Activated T-helper 17 cell treated with anti-CD3 and anti-CD28 coated beads, Interleukin-2, amount 50 U/mL, for 72 hours (primary cell): ENCODE data around the gene SOX4. TPM values are rescaled to one million over a fixed set of nuclear protein-coding genes. Genes with fewer than 3 reads are reported as not detected.

Experiments
- ATAC-seq: fragments of 150-1000 bp; cut with Tn5 transposase; replicated peaks from 2 replicates; pipeline ENCODE4 v1.10.0; 2021; ENCODE audit warnings: mild to moderate bottlenecking, moderate library complexity
- H3K27ac Mint-ChIP-seq: one replicate; pipeline ENCODE4 v1.8.0; 2022; ENCODE audit warnings: mixed read lengths
- H3K27me3 Mint-ChIP-seq: one replicate; pipeline ENCODE4 v1.8.0; 2022; ENCODE audit warnings: mixed read lengths
- H3K36me3 Mint-ChIP-seq: one replicate; pipeline ENCODE4 v1.8.0; 2022; ENCODE audit warnings: low read depth, mild to moderate bottlenecking, mixed read lengths
- H3K4me1 Mint-ChIP-seq: one replicate; pipeline ENCODE4 v1.8.0; 2022; ENCODE audit warnings: mixed read lengths
- H3K4me3 Mint-ChIP-seq: one replicate; pipeline ENCODE4 v1.8.0; 2022; ENCODE audit warnings: mild to moderate bottlenecking, mixed read lengths
- H3K9me3 Mint-ChIP-seq: one replicate; pipeline ENCODE4 v1.8.0; 2022; ENCODE audit warnings: mixed read lengths
- total RNA-seq, 2 donors: library from RNA; stranded (reverse); gene quantifications; one replicate each; pipeline ENCODE4 v1.2.3, GENCODE V29; 2022

The SOX4 gene
- total RNA-seq, 2 donors from 2014 or later = 0.71 to 1.5 TPM

DNA sequence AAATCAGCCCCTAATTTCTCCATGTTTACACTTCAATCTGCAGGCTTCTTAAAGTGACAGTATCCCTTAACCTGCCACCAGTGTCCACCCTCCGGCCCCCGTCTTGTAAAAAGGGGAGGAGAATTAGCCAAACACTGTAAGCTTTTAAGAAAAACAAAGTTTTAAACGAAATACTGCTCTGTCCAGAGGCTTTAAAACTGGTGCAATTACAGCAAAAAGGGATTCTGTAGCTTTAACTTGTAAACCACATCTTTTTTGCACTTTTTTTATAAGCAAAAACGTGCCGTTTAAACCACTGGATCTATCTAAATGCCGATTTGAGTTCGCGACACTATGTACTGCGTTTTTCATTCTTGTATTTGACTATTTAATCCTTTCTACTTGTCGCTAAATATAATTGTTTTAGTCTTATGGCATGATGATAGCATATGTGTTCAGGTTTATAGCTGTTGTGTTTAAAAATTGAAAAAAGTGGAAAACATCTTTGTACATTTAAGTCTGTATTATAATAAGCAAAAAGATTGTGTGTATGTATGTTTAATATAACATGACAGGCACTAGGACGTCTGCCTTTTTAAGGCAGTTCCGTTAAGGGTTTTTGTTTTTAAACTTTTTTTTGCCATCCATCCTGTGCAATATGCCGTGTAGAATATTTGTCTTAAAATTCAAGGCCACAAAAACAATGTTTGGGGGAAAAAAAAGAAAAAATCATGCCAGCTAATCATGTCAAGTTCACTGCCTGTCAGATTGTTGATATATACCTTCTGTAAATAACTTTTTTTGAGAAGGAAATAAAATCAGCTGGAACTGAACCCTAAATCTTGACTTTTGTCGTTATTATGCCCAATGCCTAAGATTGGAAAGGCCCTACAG, 4.5 kb downstream of the SOX4 start:
- Mint-ChIP-seq H3K4me3 (no peak overlapping the region), H3K27ac (no peak overlapping the region), H3K36me3 (peaks cover 9% of the 10 kb centered on the region), H3K27me3 (peaks cover 45% of the 10 kb centered on the region), H3K4me1 (peaks cover 8% of the 10 kb centered on the region), H3K9me3 (no peaks in the 10 kb centered on the region)
- ATAC-seq = no peak

DNA sequence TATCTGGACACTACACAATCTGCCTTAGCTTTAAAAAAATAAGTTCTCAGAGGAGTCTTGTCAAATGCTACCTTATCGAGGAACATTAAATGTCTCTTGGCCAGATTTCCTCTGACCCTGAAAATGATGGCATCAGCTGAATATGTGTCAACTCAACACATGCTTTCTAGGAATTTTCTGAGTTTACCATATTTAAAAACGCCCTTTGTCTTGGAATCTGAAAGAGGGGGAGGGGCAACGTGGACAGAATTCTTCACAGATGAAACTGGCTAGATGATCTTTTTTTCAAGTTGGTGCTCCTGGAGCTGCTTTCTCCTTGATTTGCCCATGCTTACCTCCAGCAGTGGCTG, 5.1 kb downstream of the SOX4 start:
- no peak for ATAC-seq
- H3K27me3 Mint-ChIP-seq = peaks cover 45% of the 10 kb centered on the region
- H3K27ac Mint-ChIP-seq = no peak overlapping the region
- peaks cover 8% of the 10 kb centered on the region for H3K4me1 Mint-ChIP-seq
- H3K36me3 Mint-ChIP-seq = peaks cover 9% of the 10 kb centered on the region
- H3K4me3 Mint-ChIP-seq = no peak overlapping the region
- no peaks in the 10 kb centered on the region for H3K9me3 Mint-ChIP-seq

- Mint-ChIP-seq H3K4me1 (peaks cover 8% of the 10 kb centered on the region), H3K27me3 (peaks cover 45% of the 10 kb centered on the region), H3K36me3 (peaks cover 9% of the 10 kb centered on the region), H3K9me3 (no peaks in the 10 kb centered on the region), H3K27ac (no peak overlapping the region), H3K4me3 (no peak overlapping the region)
- no peak for ATAC-seq
Observed at GRCh38 chr6:21599051-21599696, 5.6 kb downstream of the SOX4 start.

DNA sequence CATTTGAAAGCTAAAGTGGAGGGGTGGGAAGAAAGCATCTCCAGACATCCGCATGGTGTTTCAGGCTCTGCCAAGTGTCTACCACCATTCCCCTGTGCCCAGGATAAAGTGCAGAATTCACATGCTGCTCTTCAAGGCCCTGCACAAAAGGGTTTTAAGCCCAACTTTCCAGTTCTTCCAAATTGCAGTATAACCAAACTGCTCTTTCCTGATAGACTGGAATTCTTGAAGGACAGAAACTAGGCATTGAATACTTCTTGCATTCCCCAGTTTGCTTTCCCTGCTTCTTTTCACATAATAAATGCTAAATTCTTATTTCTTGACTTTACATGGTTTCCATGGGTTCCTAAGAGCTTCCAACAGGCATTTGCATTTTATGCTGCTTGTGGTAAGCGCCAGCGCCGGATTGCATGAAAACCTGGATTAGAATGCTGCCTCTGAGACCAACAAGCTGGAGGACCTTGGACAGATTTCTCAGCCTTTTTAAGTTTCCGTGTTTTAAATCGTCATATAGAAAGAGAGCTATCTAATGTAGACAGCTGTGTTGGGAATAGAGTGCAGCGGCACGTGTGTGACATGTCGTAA, 7.9 kb downstream of the SOX4 start:
- Mint-ChIP-seq H3K27ac (no peak overlapping the region), H3K4me1 (peaks cover 7% of the 10 kb centered on the region), H3K9me3 (no peaks in the 10 kb centered on the region), H3K36me3 (no peaks in the 10 kb centered on the region), H3K4me3 (no peak overlapping the region), H3K27me3 (peaks cover 42% of the 10 kb centered on the region)
- ATAC-seq = no peak

- no peaks in the 10 kb centered on the region for H3K36me3 Mint-ChIP-seq
- peaks cover 2% of the 10 kb centered on the region for H3K4me1 Mint-ChIP-seq
- ATAC-seq = no peak
- H3K27ac Mint-ChIP-seq = no peak overlapping the region
- no peaks in the 10 kb centered on the region for H3K9me3 Mint-ChIP-seq
- peaks cover 39% of the 10 kb centered on the region for H3K27me3 Mint-ChIP-seq
- no peak overlapping the region for H3K4me3 Mint-ChIP-seq
Observed at GRCh38 chr6:21601932-21602390, 8.4 kb downstream of the SOX4 start.

DNA sequence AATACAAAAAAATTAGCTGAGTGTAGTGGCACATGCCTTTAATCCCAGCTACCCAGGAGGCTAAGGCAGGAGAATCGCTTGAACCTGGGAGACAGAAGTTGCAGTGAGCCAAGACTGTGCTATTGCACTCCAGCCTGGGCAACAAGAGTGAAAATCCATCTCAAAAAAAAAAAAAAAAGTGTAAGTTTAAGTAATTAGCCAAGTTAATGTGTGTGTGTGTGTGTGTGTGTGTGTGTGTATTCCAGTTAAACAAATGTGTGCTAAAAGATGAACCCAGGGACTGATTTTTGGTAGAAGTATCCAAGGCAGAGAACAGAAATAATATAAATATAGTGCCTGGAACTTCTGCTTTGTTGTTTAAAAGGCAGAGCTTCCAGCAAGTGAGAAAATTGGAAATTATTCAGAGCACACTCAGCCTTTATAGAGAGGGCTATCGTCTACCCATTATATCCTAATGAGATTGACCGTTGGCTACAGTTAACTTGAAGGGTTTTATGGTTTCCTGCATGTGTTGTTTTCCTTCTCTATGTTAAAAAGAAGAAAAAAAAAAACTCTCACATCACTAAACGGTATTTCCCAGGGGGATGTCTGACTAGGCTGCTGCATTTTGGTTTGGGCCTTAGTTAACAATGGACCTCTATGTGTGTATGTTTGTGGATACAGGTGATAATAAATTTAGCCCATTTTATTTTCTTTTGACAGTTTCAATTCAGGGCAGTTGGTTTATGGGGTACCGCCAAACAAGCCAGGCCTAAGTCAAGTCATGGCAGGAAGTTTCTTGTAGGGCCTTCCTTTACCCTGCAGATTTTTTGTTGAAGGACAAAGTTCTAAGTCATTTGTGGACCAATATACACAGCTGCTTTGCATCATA, 9.8 kb downstream of the SOX4 start:
- Mint-ChIP-seq H3K4me3 (no peak overlapping the region), H3K36me3 (no peaks in the 10 kb centered on the region), H3K27me3 (peaks cover 32% of the 10 kb centered on the region), H3K9me3 (no peaks in the 10 kb centered on the region), H3K27ac (no peak overlapping the region), H3K4me1 (no peaks in the 10 kb centered on the region)
- no peak for ATAC-seq

DNA sequence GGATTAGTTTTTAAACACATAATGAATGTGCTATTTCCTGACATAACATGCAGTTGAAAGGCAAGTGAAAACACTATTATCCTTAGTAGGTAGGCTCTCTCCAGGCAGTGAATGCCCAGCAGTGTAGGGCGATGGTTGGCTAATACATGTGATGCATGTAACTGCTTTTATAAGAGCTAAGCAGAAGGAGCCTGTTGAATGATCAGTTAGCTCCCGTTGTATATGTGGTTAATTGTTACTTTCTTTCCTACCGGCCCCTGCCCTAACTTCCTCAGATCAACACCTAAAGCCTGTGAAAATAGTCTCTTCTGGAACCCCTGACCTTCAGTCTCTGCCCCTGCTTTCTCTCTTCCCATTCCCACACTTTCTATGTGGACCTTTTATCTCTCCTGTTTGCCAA, 10.5 kb downstream of the SOX4 start:
- H3K36me3 Mint-ChIP-seq = no peaks in the 10 kb centered on the region
- no peak overlapping the region for H3K27ac Mint-ChIP-seq
- no peaks in the 10 kb centered on the region for H3K9me3 Mint-ChIP-seq
- no peak for ATAC-seq
- H3K4me1 Mint-ChIP-seq = no peaks in the 10 kb centered on the region
- no peak overlapping the region for H3K4me3 Mint-ChIP-seq
- H3K27me3 Mint-ChIP-seq = peaks cover 24% of the 10 kb centered on the region

DNA sequence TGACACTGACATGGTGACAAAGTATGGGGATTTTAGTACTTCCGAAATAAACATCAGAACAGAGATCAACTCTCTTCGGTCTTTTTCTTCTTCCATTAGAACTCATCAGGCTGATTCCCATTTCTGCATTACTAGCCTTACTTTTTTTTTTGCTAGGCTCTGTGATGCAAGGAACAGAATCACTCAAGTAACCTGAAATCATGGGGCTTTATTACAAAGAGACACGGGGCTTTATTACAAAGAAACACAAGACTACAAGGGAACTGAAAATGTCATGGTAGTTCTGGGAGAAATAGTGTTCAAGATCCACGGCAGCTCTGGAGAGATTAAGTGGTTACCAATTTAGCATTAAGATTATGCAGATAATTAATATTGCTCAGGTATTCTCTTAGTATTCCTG, 11.6 kb downstream of the SOX4 start:
- no peak for ATAC-seq
- H3K9me3 Mint-ChIP-seq = no peaks in the 10 kb centered on the region
- no peak overlapping the region for H3K27ac Mint-ChIP-seq
- H3K36me3 Mint-ChIP-seq = no peaks in the 10 kb centered on the region
- H3K4me1 Mint-ChIP-seq = no peaks in the 10 kb centered on the region
- H3K4me3 Mint-ChIP-seq = no peak overlapping the region
- H3K27me3 Mint-ChIP-seq = peaks cover 20% of the 10 kb centered on the region

DNA sequence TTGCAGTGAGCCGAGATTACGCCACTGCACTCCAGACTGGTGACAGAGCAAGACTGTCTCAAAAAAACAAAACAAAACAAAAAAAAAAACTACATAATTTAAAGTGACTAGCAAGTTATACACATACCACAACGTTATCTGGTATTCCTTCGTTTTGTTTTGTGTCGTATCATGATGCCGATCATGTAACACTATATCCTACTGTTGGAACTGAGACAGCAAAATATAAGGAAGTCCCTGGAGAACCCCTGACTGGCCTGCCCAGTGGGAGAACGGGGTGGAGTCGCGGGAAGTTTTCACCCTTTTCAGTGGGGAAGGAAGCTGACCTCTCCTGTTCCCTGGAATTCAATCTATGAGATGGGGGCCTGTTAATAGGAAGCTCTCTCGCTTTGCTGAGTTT, 15.1 kb downstream of the SOX4 start:
- H3K4me3 Mint-ChIP-seq = no peak overlapping the region
- no peaks in the 10 kb centered on the region for H3K9me3 Mint-ChIP-seq
- H3K27me3 Mint-ChIP-seq = peaks cover 11% of the 10 kb centered on the region
- no peaks in the 10 kb centered on the region for H3K36me3 Mint-ChIP-seq
- H3K27ac Mint-ChIP-seq = no peak overlapping the region
- ATAC-seq = no peak
- H3K4me1 Mint-ChIP-seq = no peaks in the 10 kb centered on the region

DNA sequence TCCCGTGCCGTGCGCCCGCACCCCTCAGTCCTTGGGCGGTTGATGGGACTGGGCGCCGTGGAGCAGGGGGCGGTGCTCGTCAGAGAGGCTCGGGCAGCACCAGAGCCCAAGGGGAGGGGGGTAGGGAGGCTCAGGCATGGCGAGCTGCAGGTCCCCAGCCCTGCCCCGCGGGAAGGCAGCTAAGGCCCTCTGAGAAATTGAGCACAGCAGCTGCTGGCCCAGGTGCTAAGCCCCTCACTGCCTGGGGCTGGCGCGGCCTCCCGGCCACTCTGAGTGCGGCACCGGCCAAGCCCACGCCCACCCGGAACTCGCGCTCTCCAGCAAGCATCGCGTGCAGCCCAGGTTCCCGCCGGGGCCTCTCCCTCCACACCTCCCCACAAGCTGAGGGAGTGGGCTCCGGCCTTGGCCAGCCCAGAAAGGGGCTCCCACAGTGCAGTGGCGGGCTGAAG, 16.4 kb downstream of the SOX4 start:
- no peaks in the 10 kb centered on the region for H3K9me3 Mint-ChIP-seq
- H3K4me3 Mint-ChIP-seq = no peak overlapping the region
- H3K27me3 Mint-ChIP-seq = peaks cover 12% of the 10 kb centered on the region
- no peak for ATAC-seq
- no peak overlapping the region for H3K27ac Mint-ChIP-seq
- H3K4me1 Mint-ChIP-seq = no peaks in the 10 kb centered on the region
- no peaks in the 10 kb centered on the region for H3K36me3 Mint-ChIP-seq

GRCh38 chr6:21610341-21610740, 16.8 kb downstream of the SOX4 start:
- no peak for ATAC-seq
- Mint-ChIP-seq H3K36me3 (no peaks in the 10 kb centered on the region), H3K9me3 (no peaks in the 10 kb centered on the region), H3K27me3 (peaks cover 9% of the 10 kb centered on the region), H3K4me3 (no peak overlapping the region), H3K27ac (no peak overlapping the region), H3K4me1 (no peaks in the 10 kb centered on the region)

GRCh38 chr6:21611485-21611884, 17.9 kb downstream of the SOX4 start:
- Mint-ChIP-seq H3K4me1 (no peaks in the 10 kb centered on the region), H3K9me3 (no peaks in the 10 kb centered on the region), H3K36me3 (no peaks in the 10 kb centered on the region)

GRCh38 chr6:21612067-21612745, 18.7 kb downstream of the SOX4 start:
- no peak overlapping the region for H3K27ac Mint-ChIP-seq
- no peak overlapping the region for H3K4me3 Mint-ChIP-seq
- no peaks in the 10 kb centered on the region for H3K9me3 Mint-ChIP-seq
- no peak for ATAC-seq
- H3K27me3 Mint-ChIP-seq = peaks cover 4% of the 10 kb centered on the region
- no peaks in the 10 kb centered on the region for H3K36me3 Mint-ChIP-seq
- H3K4me1 Mint-ChIP-seq = no peaks in the 10 kb centered on the region

More at GRCh38 chr6:21611485-21611884, 17.9 kb downstream of the SOX4 start:
- no peak for ATAC-seq
- Mint-ChIP-seq H3K27me3 (peaks cover 7% of the 10 kb centered on the region), H3K27ac (no peak overlapping the region), H3K4me3 (no peak overlapping the region)

DNA sequence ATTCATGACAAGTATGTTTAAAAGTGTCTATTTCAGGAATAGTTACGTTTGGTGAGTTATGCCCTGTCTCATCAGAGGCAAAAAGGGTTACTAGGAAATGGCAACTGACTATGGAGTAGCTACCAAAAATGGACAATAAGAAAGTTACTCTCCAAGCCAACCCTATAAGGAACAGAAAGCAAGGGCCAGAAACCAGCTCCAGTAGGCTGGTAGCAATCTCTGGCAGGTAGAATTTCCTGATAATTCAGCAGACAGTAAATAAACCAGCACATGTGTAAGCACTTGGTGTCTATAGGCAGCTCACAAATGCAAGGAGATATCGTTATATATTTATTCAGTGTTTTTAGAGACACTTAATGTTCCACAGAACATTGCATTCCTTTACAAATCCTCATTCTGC, 20.3 kb downstream of the SOX4 start:
- Mint-ChIP-seq H3K36me3 (no peaks in the 10 kb centered on the region), H3K4me1 (no peaks in the 10 kb centered on the region), H3K4me3 (no peak overlapping the region), H3K27me3 (peaks cover 4% of the 10 kb centered on the region), H3K9me3 (no peaks in the 10 kb centered on the region), H3K27ac (no peak overlapping the region)
- no peak for ATAC-seq
